ENCODE results near the gene JUND.

The JUND gene

DNA sequence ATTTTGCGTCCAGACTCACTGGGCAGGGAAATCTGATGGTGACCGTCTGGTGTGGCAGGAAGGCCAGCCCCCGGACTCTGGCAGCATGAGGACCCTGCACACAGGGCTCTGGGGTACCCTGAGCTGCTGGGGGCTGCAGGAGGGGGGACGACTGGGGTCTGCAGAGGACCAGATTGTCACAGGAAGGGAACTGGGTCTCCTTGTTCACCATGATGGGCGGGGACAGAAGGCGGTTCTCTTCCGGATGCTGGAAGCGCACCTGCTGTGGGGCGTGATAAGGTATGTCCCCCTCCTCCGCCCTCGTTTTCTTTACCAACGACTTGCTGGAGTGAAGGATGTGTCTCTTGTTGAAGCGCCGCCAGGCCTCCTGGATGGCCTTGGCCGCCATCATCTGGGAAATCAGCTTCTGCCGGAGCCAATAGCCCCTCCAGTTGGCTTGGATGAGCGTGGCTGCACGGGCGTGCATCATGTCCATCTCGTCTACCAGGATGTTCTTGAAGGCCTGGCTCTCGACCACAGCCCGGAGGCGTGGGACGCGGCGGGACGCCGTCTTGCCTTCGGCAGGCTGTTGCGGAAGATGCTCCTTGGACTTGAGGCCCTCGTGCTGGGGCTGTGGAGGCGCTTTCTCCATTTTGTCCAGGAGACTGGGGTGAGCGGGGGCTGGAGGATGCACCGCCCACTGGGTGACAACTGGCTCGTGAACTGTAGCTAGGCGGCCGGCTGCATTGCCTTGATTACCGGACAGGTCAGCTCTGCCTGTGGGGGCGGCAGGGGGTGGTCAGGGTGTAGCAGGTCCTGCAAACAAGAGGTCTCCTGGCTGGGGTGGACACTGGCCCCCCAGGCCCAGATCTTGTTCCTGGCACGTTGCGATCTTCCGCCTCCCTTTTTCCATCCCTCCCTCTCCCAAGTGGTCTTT lies 14.4 kb downstream of the JUND start:
- no peak for DNase-seq (ENCODE audit: low read depth)

- DNase-seq (ENCODE audit: low read depth), result no peak
Measured at GRCh38 chr19:18265582-18265981, 15.8 kb downstream of the JUND start.

DNA sequence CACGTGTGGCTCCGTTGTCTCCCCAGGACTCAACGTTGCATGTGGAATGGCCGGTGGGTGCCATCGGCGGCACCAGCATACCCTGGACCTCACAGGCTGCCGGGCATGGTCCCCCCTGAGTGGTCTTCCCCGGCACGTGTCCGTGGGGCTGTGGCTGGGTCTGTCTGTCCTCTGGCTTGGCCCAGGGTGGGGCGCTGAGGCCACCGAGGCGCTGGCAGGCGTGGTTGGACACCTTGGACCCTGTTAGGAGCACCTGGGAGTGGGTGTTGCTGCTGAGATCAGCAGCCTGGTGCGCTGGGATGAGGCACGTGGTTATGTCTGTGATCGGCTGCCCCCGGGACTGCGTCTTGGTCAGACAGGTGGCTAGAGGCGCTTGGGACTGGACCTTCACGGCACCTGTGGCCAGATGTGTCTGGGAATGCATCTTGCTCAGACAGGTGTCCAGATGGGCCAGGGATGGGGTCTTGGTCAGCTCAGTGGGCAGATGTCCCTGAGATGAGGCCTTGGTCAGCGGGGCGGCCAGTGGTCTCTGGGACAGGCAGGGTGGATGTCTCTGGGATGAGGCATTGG lies 16.4 kb downstream of the JUND start:
- no peak for DNase-seq (ENCODE audit: low read depth)

- no peak for DNase-seq (ENCODE audit: low read depth)
Measured at GRCh38 chr19:18264137-18264854, 17.1 kb downstream of the JUND start.

DNA sequence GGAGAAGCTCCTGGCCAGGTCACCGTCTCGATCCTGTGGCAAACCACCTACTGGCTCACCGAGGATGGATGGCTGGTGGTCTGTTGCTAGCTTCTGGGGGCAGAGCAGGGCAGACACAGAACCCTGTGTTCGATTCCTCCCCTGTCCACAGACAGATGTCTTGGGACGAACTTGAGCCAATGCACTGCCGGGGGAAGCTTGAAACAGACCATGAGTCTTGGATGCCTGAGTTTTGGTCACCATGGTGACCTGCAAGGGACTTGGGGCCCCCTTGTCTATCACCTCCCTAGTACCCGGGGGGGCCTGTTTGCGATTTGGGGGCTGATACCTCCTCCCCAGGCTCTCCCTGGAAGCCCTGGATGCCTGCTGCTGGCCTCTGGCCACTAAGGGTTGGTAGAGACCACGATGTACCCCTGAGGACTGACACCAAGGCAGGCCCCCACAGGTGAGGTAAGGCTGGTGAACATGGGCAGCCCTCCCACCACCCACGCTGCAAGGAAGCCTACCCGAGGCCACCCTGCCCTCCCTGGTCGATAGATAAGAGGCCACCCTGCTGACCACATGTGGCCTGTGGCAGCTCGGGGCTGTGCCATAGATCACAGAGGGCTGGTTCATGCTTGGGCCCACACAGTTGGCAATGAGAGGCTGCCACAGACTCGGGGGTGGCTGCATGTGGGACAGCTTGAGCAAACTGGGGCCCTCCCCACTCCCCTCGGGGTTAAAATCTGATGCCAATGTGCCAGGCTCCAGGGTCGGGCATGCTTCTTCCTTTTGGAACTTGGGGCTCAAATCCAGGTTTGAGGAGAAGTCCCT lies 17.9 kb downstream of the JUND start:
- DNase-seq (ENCODE audit: low read depth), result no peak

GRCh38 chr19:18262917-18263316 lies 18.5 kb downstream of the JUND start:
- DNase-seq (ENCODE audit: low read depth), result no peak

GRCh38 chr19:18262144-18262543 lies 19.3 kb downstream of the JUND start:
- DNase-seq (ENCODE audit: low read depth), result no peak

DNA sequence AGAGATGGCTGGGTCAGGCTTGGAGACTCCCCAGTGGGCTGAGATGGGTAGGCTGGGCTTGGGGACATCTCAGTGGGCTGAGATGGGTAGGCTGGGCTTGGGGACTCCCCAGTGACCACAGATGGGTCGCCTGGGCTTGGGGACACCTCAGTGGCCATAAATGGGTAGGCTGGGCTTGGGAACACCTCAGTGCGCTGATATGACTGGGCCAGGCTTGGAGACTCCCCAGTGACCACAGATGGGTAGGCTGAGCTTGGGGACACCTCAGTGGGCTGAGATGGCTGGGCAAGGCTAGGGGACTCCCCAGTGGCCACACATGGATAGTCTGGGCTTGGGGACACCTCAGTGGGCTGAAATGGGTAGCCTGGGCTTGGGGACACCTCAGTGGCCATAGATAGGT lies 19.9 kb downstream of the JUND start:
- no peak for DNase-seq (ENCODE audit: low read depth)

DNA sequence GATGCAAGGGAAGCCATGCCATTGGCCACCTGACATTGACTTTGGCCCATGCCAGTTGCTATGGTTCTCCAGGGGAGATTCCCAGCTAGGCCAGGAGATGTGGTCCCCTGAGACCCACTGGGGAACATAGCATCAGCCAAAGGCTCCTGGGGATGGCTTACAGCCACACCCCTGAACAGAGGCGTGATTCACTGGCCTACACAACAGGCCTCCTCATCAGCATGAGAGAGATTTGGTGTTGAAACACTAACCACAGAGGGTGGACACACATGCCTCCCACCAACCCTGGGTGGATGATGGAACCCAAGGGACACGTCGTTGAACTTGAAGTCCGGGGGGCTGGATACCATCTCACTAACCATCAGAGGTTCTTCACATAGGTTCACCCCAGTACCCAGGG lies 21.5 kb downstream of the JUND start:
- DNase-seq (ENCODE audit: low read depth), result no peak

GRCh38 chr19:18257503-18258470 lies 23.6 kb downstream of the JUND start:
- no peak for DNase-seq (ENCODE audit: low read depth)

DNA sequence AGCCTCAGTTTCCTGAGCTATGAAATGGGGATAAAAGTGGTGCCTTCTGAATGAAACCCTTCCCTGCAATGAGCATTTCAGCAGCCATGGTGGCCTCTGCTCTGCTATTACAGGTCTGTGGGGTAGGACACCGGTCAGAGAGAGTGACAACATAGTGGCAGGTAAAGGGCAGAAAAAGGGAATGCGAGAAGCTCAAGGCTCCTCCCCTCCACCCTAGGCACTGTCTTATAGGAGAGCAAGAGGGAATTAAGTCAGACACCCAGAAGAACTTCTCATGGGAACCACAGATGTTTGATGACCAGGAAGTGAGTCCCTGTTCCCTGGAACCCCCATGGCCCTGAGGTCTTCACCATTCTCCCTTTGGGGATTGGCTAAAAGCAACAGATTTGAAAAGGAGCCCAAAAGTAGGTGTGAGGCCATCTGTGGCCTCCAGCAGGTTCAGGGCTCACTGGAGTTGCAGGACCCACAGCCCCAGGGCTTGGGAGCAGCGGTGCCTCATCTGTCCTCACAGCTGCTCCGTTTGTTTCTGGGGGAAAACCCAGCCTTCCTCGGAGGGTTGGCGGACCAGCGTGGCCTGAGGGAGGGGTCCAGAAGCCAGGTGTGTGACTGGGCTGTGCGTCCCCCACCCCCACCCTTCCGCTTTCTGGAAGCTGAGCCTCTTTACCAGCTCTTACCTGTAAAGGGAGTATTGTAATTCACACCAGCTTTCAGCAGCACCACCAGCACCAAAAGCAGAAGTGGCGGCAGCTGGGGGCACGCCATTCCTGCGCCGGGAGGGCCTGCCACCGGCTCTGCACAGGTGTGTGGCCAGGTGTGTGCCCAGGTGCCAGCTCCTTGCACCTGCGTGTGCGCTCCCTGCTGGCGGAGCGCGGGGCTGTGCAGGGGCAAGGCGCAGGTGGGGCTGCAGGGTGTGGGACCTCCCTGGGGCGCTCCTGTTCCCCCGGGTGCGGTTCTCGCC lies 26.6 kb downstream of the JUND start:
- DNase-seq (ENCODE audit: low read depth), result no peak

GRCh38 chr19:18253716-18254115 lies 27.7 kb downstream of the JUND start:
- DNase-seq (ENCODE audit: low read depth), result no peak

DNA sequence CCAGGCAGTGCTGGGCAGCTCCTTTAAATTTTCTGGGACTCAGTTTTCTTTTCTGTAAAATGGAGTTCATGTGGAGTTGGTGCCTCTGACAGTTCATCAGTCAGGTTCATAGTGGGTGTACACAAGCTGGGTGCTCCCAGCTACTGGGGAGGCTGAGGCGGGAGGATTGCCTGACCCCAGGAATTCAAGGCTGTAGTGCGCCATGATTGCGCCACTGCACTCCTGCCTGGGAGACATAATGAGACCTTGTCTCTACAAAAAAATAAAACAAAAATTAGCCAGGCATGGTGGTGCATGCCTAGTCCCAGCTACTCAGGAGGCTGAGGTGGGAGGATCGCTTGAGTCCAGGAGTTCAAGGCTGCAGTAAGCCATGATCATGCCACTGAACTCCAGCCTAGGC lies 28.3 kb downstream of the JUND start:
- no peak for DNase-seq (ENCODE audit: low read depth)

GRCh38 chr19:18252370-18252717 lies 29.1 kb downstream of the JUND start:
- DNase-seq (ENCODE audit: low read depth), result no peak

DNA sequence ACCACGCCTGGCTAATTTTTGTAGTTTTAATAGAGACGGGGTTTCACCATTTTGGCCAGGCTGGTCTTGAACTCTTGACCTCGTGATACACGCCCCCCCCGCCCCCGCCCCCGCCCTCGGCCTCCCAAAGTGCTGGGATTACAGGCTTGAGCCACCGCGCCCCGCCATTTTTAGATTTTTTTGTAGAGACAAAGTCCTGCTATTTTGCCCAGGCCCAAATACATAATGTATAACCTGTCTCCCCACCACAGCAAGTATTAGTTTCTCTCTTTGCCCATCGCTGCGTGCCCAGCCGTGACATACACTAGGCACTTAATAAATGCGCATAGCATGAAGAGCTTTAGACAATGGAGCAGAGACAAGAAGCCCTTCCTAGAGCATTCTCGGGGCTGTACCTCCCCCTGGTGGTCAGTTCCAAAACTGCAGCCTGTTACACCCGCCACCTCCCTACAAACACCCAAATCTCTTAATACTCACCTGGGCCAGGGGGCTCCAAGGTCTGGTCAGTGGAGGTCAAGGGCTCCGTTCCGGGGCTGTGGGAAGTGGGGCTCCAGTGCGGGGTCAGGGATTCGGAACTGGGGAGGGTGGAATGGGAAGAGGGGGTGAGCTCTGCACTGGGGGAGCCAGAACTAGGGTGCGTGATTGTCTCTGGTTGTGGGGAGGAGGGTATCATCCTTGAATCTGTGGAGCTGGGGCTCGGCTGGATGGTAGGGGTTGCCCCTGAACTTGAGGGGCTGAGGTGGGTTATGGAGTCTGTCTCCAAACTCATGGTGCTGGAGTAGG lies 29.6 kb downstream of the JUND start:
- DNase-seq (ENCODE audit: low read depth), result peak; percentile 82

DNA sequence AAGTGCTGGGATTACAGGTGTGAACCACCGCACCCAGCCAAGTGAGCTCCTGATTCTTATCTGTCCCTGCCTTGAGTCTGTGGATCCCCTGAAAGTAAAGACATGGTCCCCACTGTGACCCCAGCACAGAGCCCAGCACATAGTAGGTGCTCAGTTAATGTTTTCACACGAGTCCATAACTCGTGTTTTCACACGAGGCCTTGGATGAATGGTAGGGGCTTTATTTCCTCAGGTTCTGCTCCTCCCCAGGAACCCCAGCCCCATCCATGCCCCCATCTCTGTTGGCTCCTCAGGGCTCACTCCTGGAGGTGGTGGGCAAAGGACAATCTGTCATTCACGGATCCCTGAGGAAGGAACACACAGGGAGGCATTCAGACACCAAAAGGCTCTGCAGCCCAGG lies 31.6 kb downstream of the JUND start:
- no peak for DNase-seq (ENCODE audit: low read depth)

DNA sequence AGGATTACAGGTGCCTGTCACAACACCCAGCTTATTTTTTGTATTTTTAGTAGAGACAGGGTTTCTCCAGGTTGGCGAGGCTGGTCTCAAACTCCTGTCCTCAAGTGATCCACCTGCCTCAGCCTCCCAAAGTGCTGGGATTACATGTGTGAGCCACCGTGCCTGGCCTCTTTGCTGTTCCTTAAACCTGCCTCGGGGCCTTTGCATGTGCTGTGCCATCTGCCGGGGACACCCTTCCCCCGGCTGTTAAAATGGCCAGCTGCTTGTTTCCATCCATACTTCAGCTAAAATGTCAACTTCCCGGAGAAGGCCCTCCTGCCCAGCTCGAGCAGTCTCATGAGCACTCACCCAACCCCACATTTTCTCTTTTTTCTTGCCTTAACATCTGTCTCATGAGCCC lies 36.1 kb downstream of the JUND start:
- DNase-seq (ENCODE audit: low read depth), result no peak

DNA sequence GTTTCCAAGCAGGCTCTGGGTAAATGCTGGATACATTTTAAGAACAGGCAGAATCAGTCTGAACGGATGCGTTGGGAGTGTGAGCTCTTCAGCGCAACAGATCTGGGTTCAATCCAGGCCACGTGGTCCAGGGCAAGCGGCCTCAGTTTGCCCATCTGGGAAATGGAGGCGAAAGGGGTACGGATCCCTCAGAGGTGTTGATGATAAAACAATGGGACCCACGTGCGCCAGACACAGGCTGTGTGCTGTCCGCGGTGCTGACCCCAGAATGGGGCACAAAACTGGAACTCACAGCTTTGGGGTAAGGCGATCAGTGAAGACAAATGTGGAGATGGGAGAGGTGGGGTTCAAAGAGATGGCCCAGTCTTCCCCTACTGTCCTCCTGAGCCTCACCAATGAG lies 42.1 kb downstream of the JUND start:
- no peak for DNase-seq (ENCODE audit: low read depth)

GRCh38 chr19:18234194-18234593 lies 47.2 kb downstream of the JUND start:
- no peak for DNase-seq (ENCODE audit: low read depth)
